Breast epithelium (tissue), 3 donors: Measurements from ENCODE around the gene PTPN11.

Experiments used
- POLR2A ChIP-seq: fragments of 450-650 bp; IDR thresholded peaks from one replicate; pipeline ENCODE4 v1.6.1; 2016; ENCODE audit warnings: antibody characterized with exemption, mild to moderate bottlenecking, moderate library complexity
- TF ChIP-seq, protein P1 (sequence below), 3 donors: fragments of 450-650 bp; IDR thresholded peaks; one replicate each; pipeline ENCODE4 v1.5.1; 2016 to 2017; ENCODE audit warnings: antibody characterized with exemption in 3 of 3, mild to moderate bottlenecking in 3 of 3, moderate library complexity in 3 of 3

DNA sequence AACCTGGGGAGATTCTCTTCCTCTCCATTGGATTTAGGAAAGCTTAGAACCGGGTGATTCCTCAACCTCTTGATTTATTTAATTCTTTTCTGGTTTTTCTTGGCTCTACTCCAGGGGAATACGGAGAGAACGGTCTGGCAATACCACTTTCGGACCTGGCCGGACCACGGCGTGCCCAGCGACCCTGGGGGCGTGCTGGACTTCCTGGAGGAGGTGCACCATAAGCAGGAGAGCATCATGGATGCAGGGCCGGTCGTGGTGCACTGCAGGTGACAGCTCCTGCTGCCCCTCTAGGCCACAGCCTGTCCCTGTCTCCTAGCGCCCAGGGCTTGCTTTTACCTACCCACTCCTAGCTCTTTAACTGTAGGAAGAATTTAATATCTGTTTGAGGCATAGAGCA, 67.6 kb downstream of the PTPN11 start:
- no peak for TF ChIP-seq POLR2A
- TF ChIP-seq, protein P1, sequence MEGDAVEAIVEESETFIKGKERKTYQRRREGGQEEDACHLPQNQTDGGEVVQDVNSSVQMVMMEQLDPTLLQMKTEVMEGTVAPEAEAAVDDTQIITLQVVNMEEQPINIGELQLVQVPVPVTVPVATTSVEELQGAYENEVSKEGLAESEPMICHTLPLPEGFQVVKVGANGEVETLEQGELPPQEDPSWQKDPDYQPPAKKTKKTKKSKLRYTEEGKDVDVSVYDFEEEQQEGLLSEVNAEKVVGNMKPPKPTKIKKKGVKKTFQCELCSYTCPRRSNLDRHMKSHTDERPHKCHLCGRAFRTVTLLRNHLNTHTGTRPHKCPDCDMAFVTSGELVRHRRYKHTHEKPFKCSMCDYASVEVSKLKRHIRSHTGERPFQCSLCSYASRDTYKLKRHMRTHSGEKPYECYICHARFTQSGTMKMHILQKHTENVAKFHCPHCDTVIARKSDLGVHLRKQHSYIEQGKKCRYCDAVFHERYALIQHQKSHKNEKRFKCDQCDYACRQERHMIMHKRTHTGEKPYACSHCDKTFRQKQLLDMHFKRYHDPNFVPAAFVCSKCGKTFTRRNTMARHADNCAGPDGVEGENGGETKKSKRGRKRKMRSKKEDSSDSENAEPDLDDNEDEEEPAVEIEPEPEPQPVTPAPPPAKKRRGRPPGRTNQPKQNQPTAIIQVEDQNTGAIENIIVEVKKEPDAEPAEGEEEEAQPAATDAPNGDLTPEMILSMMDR (IDR thresholded peaks at IDR 0.05): no peak
